Skeletal muscle tissue (tissue), 4 donors: ENCODE results near the gene POTEF. TPM values are rescaled to one million over a fixed set of nuclear protein-coding genes. Genes with fewer than 3 reads are reported as not detected.
"Not testable (repeated sequence)": the region's sequence is repeated elsewhere in the genome, so short reads cannot be mapped to it uniquely, and the experiment has no call there.

Experiments used
- H3K27ac ChIP-seq: one replicate; pipeline ENCODE4 v1.7.0; 2013; ENCODE audit warnings: mild to moderate bottlenecking, low read depth, low read length, inconsistent platforms
- H3K27me3 ChIP-seq, 3 donors: one replicate each; pipeline ENCODE4 v1.7.0; 2013; ENCODE audit warnings: low read length in 3 of 3; ENCODE audit not compliant: control insufficient read depth in 3 of 3, insufficient read depth in 3 of 3
- H3K36me3 ChIP-seq, 3 donors: one replicate each; pipeline ENCODE4 v1.7.0; 2013; ENCODE audit warnings: low read length in 3 of 3; ENCODE audit not compliant: control insufficient read depth in 3 of 3, insufficient read depth in 3 of 3
- H3K4me1 ChIP-seq, 3 donors: one replicate each; pipeline ENCODE4 v1.7.0; 2013; ENCODE audit warnings: low read length in 3 of 3, mild to moderate bottlenecking in 3 of 3; ENCODE audit not compliant: control insufficient read depth in 3 of 3, insufficient read depth in 3 of 3
- H3K4me3 ChIP-seq, 3 donors: one replicate each; pipeline ENCODE4 v1.7.0; 2013; ENCODE audit warnings: low read length in 3 of 3
- H3K9ac ChIP-seq, 3 donors: one replicate each; pipeline ENCODE4 v1.7.0; 2013; ENCODE audit warnings: low read length in 3 of 3, mild to moderate bottlenecking in 3 of 3, moderate library complexity in 2 of 3, low read depth in 1 of 3
- H3K9me3 ChIP-seq, 3 donors: one replicate each; pipeline ENCODE4 v1.7.0; 2013; ENCODE audit warnings: low read length in 3 of 3; ENCODE audit not compliant: control insufficient read depth in 3 of 3
- total RNA-seq: library from RNA; depleted of rRNA; stranded (reverse); fragments of >200 nt; gene quantifications from one replicate; pipeline ENCODE4 v1.2.3, GENCODE V29; 2014
- donor health status: Osteomylitis.

Gene POTEF
- total RNA-seq, 1 donor from 2014 or later: not detected

DNA sequence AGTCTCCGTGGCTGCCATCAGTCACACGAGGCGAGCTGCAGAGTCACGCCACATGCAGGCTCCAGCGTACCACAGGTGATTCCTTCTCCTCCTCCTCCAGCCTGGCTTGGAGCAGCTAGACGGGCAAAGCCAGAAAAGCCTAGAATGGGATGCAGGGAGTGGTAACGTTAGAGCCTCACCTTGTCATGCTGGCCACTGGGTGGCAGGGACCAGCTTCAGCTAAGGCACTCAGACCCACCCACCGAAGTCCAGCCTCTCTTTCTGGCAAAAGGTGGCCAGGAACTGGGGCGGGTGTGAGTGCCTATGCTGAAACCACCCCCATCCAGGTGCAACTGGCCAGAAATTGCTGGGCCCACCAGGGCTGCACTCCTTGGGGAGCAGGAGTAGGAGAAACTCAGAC, 1.3 kb downstream of the POTEF start:
- not testable (repeated sequence) for H3K9me3 ChIP-seq, H3K9ac ChIP-seq, H3K4me1 ChIP-seq, H3K27ac ChIP-seq, H3K4me3 ChIP-seq, H3K36me3 ChIP-seq, H3K27me3 ChIP-seq

DNA sequence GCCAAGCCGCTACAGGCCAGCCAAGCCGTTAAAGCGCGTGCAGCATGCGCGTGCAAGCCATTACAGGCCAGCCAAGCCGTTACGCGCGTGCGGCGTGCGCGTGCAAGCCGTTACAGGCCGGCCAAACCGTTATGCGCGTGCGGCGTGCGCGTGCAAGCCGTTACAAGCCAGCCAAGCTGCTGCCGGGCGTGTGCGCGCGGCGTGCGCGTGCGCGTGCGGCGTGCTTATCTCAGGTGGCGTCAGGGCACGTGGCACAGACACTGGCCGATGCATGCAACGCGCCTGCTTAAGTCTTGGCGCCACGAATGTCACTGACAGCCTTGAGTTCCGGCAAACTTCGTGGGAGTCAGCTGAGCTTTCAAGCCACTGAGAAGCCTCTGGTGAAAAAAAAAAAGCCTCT, 8.1 kb downstream of the POTEF start:
- H3K4me3 ChIP-seq, H3K4me1 ChIP-seq, H3K27me3 ChIP-seq, H3K9ac ChIP-seq, H3K36me3 ChIP-seq, H3K9me3 ChIP-seq, H3K27ac ChIP-seq: not testable (repeated sequence)

DNA sequence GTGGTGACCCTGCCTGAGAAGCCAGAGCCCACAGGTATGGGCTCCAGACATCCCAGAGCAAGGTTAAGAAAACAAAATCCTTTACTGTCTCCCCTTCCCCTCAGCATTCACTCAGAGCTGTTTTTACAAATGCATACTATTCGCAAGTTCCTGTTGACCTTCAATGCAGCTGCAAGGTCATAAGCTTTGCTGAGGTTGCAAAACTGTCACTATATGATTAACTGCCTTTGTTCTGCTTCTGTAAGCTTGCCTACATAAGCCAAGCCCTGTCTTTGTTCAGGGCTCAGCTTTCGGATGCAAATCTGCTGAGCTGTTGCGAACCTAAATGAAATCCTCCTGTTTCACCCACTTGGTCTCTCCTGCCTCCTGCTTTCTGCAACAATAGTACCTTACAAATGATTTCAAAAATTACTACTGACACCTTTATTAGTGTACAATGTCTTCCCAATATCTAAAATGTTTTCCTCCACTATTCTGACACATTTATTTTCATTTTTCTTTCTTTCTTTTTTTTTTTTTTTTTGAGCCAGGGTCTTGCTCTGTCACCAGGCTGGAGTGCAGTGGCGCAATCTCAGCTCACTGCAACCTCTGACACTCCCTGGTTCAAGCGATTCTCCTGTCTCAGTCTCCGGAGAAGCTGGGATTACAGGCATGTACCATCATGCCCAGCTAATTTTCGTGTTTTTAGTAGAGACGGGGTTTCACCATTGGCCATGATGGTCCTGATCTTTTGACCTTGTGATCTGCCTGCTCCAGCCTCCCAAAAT, 26.2 kb downstream of the POTEF start:
- not testable (repeated sequence) for H3K27me3 ChIP-seq, H3K9me3 ChIP-seq, H3K36me3 ChIP-seq, H3K9ac ChIP-seq, H3K27ac ChIP-seq, H3K4me1 ChIP-seq, H3K4me3 ChIP-seq

DNA sequence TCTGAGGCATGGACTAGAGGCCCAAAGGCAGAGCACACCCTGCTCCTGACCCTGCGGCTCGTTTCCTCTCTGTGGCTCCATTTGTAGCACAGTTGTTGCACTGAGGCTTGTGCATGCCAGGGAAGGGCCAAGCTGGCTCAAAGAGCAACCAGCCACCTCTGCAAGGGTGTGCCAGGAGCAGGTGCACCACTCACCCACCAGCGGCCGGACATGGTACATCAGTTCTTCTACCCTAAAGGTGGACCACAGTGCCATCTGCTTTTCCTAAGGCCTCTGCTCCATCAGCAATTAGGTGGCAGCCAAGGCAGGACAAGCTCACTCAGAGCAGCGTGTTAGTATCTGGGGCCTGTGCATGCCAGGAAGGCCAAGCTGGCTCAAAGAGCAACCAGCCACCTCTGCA, 66.4 kb downstream of the POTEF start:
- H3K9ac ChIP-seq, H3K4me3 ChIP-seq, H3K27ac ChIP-seq, H3K4me1 ChIP-seq, H3K36me3 ChIP-seq, H3K9me3 ChIP-seq, H3K27me3 ChIP-seq: not testable (repeated sequence)

DNA sequence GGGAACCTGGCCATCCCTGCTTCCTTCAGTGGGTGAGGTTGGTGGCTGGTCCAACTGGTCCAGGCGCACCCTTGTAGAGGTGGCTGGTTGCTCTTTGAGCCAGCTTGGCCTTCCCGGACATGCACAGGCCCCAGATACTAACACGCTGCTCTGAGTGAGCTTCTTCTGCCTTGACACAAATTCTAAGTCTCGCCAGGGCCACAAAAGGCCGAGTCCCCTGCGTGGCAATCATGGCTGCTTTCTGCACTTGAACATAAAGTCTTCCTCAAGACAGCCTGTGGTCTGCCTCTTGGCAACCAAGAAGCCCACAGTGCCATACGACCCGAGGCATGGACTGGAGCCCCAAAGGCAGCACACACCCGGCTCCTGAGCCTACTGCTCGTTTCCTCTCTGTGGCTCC, 69.0 kb downstream of the POTEF start:
- H3K9me3 ChIP-seq, H3K4me1 ChIP-seq, H3K36me3 ChIP-seq, H3K27me3 ChIP-seq, H3K4me3 ChIP-seq, H3K9ac ChIP-seq, H3K27ac ChIP-seq: not testable (repeated sequence)

DNA sequence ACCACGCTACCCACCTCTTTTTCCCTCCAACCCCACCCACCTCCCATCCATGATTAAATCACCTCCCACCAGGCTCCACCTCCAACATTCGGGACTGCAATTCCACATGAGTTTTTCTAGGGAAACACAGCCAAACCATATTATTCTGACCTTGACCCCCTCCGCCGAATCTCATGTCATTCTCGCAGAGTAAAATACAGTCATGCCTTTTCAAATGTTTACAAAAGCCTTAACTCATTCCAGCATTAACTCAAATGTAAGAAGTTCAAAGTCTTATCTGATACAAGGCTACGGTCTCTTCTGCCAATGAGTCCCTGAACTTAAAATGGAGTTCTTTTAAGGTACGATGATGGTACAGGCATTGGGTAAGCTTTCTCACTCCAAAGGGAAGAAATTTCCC, 72.7 kb downstream of the POTEF start:
- not testable (repeated sequence) for H3K4me3 ChIP-seq, H3K27me3 ChIP-seq, H3K9me3 ChIP-seq, H3K9ac ChIP-seq, H3K36me3 ChIP-seq, H3K27ac ChIP-seq, H3K4me1 ChIP-seq

DNA sequence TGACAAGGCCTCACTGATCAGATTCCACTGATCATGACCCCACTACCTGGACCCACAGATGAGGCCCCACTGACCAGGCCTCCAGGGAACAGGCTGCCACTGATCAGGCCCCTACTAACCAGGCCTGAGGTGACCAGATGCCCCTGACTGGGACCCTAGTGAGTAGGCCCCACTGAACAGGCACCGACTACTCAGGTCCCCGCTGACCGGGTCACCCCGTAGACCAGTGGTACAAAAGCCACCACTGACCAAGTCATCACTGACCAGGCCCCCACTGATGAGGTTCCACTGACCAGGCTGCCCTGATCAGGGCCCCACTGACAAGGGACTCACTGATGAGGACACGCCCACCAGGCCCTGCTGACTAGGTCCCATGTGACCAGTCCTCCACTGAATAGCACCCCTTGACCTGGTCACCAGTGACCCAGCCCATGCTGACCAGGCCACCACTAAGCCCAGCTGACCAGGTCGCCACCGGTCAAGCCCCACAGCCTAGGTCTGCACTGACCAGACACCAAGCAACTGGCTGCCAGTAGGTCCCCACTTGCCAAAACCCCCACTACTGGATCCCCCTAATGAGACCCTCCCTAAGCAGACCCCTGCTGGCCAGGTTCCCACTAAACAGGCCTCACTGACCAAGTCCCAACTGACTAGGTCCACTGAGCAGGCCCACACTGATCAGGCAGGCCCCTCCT, 75.7 kb downstream of the POTEF start:
- H3K9ac ChIP-seq, H3K4me3 ChIP-seq, H3K27me3 ChIP-seq, H3K4me1 ChIP-seq, H3K9me3 ChIP-seq, H3K36me3 ChIP-seq, H3K27ac ChIP-seq: not testable (repeated sequence)

DNA sequence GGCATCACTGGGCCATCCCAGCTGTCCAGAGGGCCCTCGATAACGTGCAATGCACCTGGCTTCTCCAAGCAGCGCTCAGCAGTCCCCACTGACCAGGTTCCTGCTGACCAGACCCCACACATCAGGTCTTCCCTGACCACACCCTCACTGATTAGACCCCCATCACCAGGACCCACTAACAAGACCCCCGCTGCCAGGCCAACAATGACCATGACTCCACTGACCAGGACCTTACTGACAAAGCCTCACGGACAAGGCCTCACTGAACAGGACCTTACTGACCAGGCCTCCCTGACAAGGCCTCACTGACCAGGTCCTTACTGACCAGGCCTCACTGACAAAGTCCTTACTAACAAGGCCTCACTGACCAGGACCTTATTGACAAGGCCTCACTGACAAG, 76.6 kb downstream of the POTEF start:
- H3K4me3 ChIP-seq, H3K36me3 ChIP-seq, H3K9me3 ChIP-seq, H3K27me3 ChIP-seq, H3K4me1 ChIP-seq, H3K9ac ChIP-seq, H3K27ac ChIP-seq: not testable (repeated sequence)

DNA sequence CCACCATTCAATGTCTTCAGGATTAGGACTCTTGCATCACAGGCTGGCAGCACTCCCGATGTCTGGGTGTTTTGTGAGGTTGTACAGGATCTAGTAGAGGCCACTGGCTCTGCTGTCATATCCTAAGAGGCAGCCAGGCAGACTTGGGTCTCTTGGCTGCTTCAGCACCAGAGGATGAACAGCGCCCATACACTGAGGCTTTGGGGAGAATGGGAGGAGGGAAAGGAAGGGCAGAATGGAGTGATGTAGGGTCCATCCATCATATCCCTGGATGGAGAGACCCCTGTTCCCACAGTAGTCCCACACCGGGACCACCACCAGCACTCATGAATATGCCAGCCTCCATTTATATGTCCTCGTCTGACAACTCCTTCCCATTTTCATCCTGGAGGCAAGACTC, 80.6 kb downstream of the POTEF start:
- not testable (repeated sequence) for H3K9me3 ChIP-seq, H3K9ac ChIP-seq, H3K4me1 ChIP-seq, H3K36me3 ChIP-seq, H3K4me3 ChIP-seq, H3K27ac ChIP-seq, H3K27me3 ChIP-seq

DNA sequence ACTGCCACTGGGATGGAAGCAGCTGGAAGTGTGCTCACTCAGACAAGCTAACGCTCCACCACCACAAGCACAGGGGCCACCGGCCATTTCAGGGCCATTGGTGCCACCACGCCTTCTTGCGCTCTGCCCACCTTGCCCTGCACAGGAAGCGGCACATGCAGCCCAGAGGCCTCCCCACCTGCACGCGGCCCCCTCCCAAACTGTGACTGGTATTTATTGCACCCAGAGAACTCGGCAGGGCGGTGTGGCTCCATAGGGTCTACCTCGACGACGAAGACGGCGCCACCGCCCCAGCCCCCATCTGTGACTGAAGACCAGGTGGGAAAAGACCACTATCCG, 90.8 kb downstream of the POTEF start:
- not testable (repeated sequence) for H3K9me3 ChIP-seq, H3K27ac ChIP-seq, H3K36me3 ChIP-seq, H3K4me3 ChIP-seq, H3K27me3 ChIP-seq, H3K9ac ChIP-seq, H3K4me1 ChIP-seq
